Endodermal cell (in vitro differentiated cells): ENCODE results near the gene NAP1L1. TPM values are rescaled to one million over a fixed set of nuclear protein-coding genes. Genes with fewer than 3 reads are reported as not detected.

Source experiments
- DNase-seq: peaks from one replicate; pipeline ENCODE4 v3.0.0-alpha.2; 2017
- H3K27ac ChIP-seq: 2 replicates; pipeline ENCODE4 v1.5.1; 2013; ENCODE audit warnings: mild to moderate bottlenecking, low read depth, low read length, moderate library complexity
- H3K27me3 ChIP-seq: 2 replicates; pipeline ENCODE4 v1.6.1; 2013; ENCODE audit warnings: mild to moderate bottlenecking, low read length, moderate library complexity; ENCODE audit not compliant: insufficient read depth, control insufficient read depth, poor library complexity, severe bottlenecking
- H3K36me3 ChIP-seq: 2 replicates; pipeline ENCODE4 v1.7.0; 2013; ENCODE audit warnings: mild to moderate bottlenecking, low read length, moderate library complexity; ENCODE audit not compliant: control insufficient read depth, insufficient read depth
- H3K4me1 ChIP-seq: one replicate; pipeline ENCODE4 v1.7.0; 2013; ENCODE audit warnings: low read length; ENCODE audit not compliant: control insufficient read depth, insufficient read depth
- H3K4me3 ChIP-seq: 2 replicates; pipeline ENCODE4 v1.5.1; 2013; ENCODE audit warnings: mild to moderate bottlenecking, low read length, moderate library complexity
- H3K9ac ChIP-seq: 2 replicates; pipeline ENCODE4 v1.6.1; 2013; ENCODE audit warnings: mild to moderate bottlenecking, low read length, moderate library complexity; ENCODE audit not compliant: poor library complexity, severe bottlenecking; ENCODE audit errors: extremely low read depth
- H3K9me3 ChIP-seq: 2 replicates; pipeline ENCODE4 v1.6.1; 2013; ENCODE audit warnings: mild to moderate bottlenecking, low read length, moderate library complexity; ENCODE audit not compliant: control insufficient read depth
- H3K27ac Mint-ChIP-seq: 2 replicates; pipeline ENCODE4 v1.8.0; 2020; ENCODE audit warnings: mixed read lengths
- H3K27me3 Mint-ChIP-seq: 2 replicates; pipeline ENCODE4 v1.8.0; 2021; ENCODE audit warnings: mild to moderate bottlenecking, mixed read lengths; ENCODE audit not compliant: insufficient read depth
- H3K36me3 Mint-ChIP-seq: 2 replicates; pipeline ENCODE4 v1.8.0; 2020; ENCODE audit warnings: low read depth, mixed read lengths
- H3K4me1 Mint-ChIP-seq: 2 replicates; pipeline ENCODE4 v1.8.0; 2020; ENCODE audit warnings: mixed read lengths
- H3K4me3 Mint-ChIP-seq: 2 replicates; pipeline ENCODE4 v1.8.0; 2020; ENCODE audit warnings: mild to moderate bottlenecking, moderate library complexity, mixed read lengths
- H3K9me3 Mint-ChIP-seq: 2 replicates; pipeline ENCODE4 v1.8.0; 2020; ENCODE audit warnings: mild to moderate bottlenecking, mixed read lengths
- WGBS, 2 experiments: methylation state at CpG; one replicate each; pipeline versions ENCODE4 v1.1.5 to v1.1.7; 2013; ENCODE audit warnings: missing lambda C conversion rate in 2 of 2, mixed read lengths in 1 of 2; ENCODE audit not compliant: insufficient coverage in 1 of 2, insufficient read length in 1 of 2; 5-methylcytosine and 5-hydroxymethylcytosine counted together
- total RNA-seq, 2 donors: library from RNA; stranded (reverse); fragmentation: NEBNext Ultra II Directional in 1 of 2; extraction: Animal tissue kit (Norgen Biotek cat#: 25700) in 1 of 2; gene quantifications; 2 replicates in 1 of 2; 3 replicates in 1 of 2; pipeline ENCODE4 v1.2.1, GENCODE V29; 2021
- TF ChIP-seq, protein P1 (sequence below): fragments of 200-600 bp; sonication (generic); conservative IDR thresholded peaks from 2 replicates; pipeline ENCODE4 v1.5.0; 2021; ENCODE audit warnings: antibody characterized with exemption, mild to moderate bottlenecking

The NAP1L1 gene
- total RNA-seq, 2 donors from 2014 or later, result 711 to 829 TPM

DNA sequence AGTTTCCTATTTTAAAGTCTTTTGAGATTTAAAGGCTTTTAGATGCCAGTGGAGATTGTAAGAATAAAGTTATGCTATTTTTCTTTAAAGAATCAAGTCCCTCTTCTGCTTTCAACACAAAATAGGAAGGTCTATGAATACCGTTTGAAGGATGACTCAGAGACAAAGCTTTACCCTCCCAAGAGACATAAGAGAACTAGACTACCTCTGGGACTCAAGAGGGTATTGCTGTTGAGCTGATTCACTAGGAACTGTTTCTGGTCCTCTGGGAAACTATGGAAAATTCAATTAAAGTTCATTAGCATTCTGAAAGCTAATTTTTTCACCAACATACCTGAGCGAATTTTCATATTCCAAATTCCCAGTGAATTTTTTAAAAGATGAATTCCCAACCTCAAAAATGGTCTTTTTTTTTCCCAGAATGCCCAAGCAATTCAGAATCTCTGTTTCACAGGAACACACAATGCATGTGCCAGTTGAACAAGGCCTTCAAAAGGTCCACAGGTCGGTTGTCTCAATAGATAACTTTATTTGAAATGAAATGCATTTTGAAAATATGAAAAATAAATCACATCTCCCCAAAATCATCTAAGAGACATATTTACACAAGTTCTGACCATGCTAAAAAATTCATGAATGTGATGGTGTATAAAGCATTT, 59.4 kb downstream of the NAP1L1 start:
- H3K9me3 ChIP-seq, result no peaks in the 10 kb centered on the region
- peaks cover 29% of the 10 kb centered on the region for H3K4me1 Mint-ChIP-seq
- no peaks in the 10 kb centered on the region for H3K36me3 ChIP-seq
- no peak overlapping the region for H3K27ac ChIP-seq
- H3K36me3 Mint-ChIP-seq, result peaks cover 11% of the 10 kb centered on the region
- no peaks in the 10 kb centered on the region for H3K27me3 Mint-ChIP-seq
- 66 to 67% methylated on average over 1 to 3 of the region's 3 CpGs for WGBS, 2 experiments
- DNase-seq, result no peak
- H3K9ac ChIP-seq, result no peak overlapping the region
- no peaks in the 10 kb centered on the region for H3K27me3 ChIP-seq
- H3K9me3 Mint-ChIP-seq, result no peaks in the 10 kb centered on the region
- TF ChIP-seq, protein P1, sequence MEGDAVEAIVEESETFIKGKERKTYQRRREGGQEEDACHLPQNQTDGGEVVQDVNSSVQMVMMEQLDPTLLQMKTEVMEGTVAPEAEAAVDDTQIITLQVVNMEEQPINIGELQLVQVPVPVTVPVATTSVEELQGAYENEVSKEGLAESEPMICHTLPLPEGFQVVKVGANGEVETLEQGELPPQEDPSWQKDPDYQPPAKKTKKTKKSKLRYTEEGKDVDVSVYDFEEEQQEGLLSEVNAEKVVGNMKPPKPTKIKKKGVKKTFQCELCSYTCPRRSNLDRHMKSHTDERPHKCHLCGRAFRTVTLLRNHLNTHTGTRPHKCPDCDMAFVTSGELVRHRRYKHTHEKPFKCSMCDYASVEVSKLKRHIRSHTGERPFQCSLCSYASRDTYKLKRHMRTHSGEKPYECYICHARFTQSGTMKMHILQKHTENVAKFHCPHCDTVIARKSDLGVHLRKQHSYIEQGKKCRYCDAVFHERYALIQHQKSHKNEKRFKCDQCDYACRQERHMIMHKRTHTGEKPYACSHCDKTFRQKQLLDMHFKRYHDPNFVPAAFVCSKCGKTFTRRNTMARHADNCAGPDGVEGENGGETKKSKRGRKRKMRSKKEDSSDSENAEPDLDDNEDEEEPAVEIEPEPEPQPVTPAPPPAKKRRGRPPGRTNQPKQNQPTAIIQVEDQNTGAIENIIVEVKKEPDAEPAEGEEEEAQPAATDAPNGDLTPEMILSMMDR, result no peak
- no peak overlapping the region for H3K27ac Mint-ChIP-seq
- no peak overlapping the region for H3K4me3 ChIP-seq
- no peak overlapping the region for H3K4me3 Mint-ChIP-seq
- peaks cover 4% of the 10 kb centered on the region for H3K4me1 ChIP-seq

DNA sequence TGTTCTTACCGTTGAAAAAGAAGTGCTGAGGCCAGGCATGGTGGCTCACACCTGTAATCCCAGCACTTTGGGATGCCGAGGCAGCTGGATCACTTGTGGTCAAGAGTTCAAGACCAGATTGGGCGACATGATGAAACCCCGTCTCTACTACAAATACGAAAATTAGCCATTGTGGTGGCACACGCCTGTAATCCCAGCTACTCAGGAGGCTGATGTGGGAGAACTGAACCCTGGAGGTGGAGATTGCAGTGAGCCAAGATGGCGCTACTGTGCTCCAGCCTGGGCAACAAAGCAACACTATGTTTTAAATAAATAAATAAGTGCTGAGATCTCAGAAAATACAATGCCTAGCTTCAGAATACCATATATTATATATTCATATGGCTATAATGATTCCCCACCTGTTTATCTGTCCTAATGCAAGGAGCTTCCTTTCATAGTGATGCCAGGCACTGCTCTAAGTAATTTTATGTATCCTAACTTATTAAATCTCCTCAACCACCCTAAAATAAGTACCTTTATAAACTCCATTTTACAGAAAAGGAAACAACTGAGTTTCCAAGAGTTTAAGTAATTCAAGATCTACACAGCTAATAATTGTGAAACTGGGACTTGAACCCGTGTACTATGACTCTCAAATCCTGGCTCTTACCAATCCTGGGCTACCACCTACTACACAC, 60.2 kb downstream of the NAP1L1 start:
- Histone ChIP-seq H3K36me3 (no peaks in the 10 kb centered on the region), H3K9ac (no peak overlapping the region), H3K27ac (no peak overlapping the region), H3K9me3 (no peaks in the 10 kb centered on the region), H3K27me3 (no peaks in the 10 kb centered on the region), H3K4me1 (peaks cover 4% of the 10 kb centered on the region), H3K4me3 (no peak overlapping the region)
- no peaks in the 10 kb centered on the region for H3K27me3 Mint-ChIP-seq
- peaks cover 11% of the 10 kb centered on the region for H3K36me3 Mint-ChIP-seq
- H3K4me1 Mint-ChIP-seq, result peaks cover 34% of the 10 kb centered on the region
- 76 to 83% methylated on average over 7 to 8 of the region's 8 CpGs for WGBS, 2 experiments
- TF ChIP-seq, protein P1, result no peak
- H3K9me3 Mint-ChIP-seq, result no peaks in the 10 kb centered on the region
- no peak for DNase-seq
- H3K4me3 Mint-ChIP-seq, result no peak overlapping the region
- H3K27ac Mint-ChIP-seq, result no peak overlapping the region

DNA sequence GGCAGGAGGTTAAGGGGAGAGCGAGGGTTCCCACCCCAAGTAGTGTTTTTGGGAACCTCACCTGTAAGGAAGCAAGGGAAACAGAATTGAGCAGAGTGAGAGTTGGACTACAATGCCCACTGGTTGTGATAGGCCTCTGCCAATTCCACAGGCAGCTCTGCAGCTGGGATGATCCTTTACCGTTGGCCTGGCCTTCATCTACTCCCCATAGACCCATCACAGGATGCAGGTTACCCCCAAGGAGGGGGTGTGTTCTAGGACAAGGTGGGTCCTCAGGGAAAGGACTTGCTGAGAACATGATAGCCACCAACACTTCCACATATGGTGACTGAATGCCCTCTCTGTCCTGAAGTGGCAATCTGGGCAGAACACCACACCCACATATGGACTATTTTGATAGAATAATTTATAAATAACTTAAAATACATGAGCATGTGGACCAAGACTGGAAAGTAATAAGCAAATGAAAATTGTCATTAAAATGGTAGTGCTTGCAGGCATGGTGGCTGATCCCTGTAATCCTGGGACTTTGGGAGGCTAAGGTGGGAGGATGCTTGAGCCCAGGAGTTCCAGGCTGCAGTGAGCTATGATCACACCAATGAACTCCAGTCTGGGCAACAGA, 61.3 kb downstream of the NAP1L1 start:
- TF ChIP-seq, protein P1, result no peak
- H3K9me3 ChIP-seq, result no peaks in the 10 kb centered on the region
- DNase-seq, result no peak
- H3K36me3 Mint-ChIP-seq, result peaks cover 2% of the 10 kb centered on the region
- peaks cover 33% of the 10 kb centered on the region for H3K4me1 Mint-ChIP-seq
- no peaks in the 10 kb centered on the region for H3K9me3 Mint-ChIP-seq
- no peaks in the 10 kb centered on the region for H3K27me3 Mint-ChIP-seq
- no peak overlapping the region for H3K27ac ChIP-seq
- H3K9ac ChIP-seq, result no peak overlapping the region
- no peak overlapping the region for H3K27ac Mint-ChIP-seq
- H3K36me3 ChIP-seq, result no peaks in the 10 kb centered on the region
- no peaks in the 10 kb centered on the region for H3K27me3 ChIP-seq
- no peak overlapping the region for H3K4me3 Mint-ChIP-seq
- 80 to 88% methylated on average over 1 to 2 of the region's 2 CpGs for WGBS, 2 experiments
- no peak overlapping the region for H3K4me3 ChIP-seq
- H3K4me1 ChIP-seq, result peaks cover 9% of the 10 kb centered on the region
